WTC11 (cell line): ENCODE measurements around the gene ZDBF2. TPM values are rescaled to one million over a fixed set of nuclear protein-coding genes. Genes with fewer than 3 reads are reported as not detected.

Source experiments
- ATAC-seq: fragments of 200-7000 bp; cut with Tn5 transposase; 2 replicates; pipeline ENCODE4 v1.10.0; 2021; ENCODE audit warnings: mild to moderate bottlenecking, moderate library complexity
- CTCF ChIA-PET: fragments of 300-600 bp; sonication (Branson Sonifier 250); formaldehyde crosslinking; loops from one replicate; lab custom pipeline; 2021; ENCODE audit warnings: antibody characterized with exemption; lab: Charles Lee
- POLR2A ChIA-PET: fragments of 350-600 bp; sonication (Branson Sonifier 250); formaldehyde crosslinking; loops from one replicate; lab custom pipeline; 2021; ENCODE audit warnings: antibody characterized with exemption; lab: Charles Lee
- DNase-seq: peaks from one replicate; pipeline ENCODE4 v3.0.0; 2021; ENCODE audit warnings: low spot score
- H3K27ac Mint-ChIP-seq: 2 replicates; pipeline ENCODE4 v1.8.0; 2021; ENCODE audit warnings: mixed read lengths
- H3K27me3 Mint-ChIP-seq: 2 replicates; pipeline ENCODE4 v1.8.0; 2021; ENCODE audit warnings: low read depth, mild to moderate bottlenecking, moderate library complexity, mixed read lengths
- H3K36me3 Mint-ChIP-seq: 2 replicates; pipeline ENCODE4 v1.8.0; 2021; ENCODE audit warnings: mixed read lengths
- H3K4me1 Mint-ChIP-seq: 2 replicates; pipeline ENCODE4 v1.8.0; 2022; ENCODE audit warnings: mixed read lengths
- H3K4me3 Mint-ChIP-seq: 2 replicates; pipeline ENCODE4 v1.8.0; 2021; ENCODE audit warnings: mild to moderate bottlenecking, moderate library complexity, mixed read lengths
- H3K9me3 Mint-ChIP-seq: 2 replicates; pipeline ENCODE4 v1.8.0; 2021; ENCODE audit warnings: mixed read lengths
- CDX4 ChIP-seq: fragments of 250-450 bp; sonication (Bioruptor Pico); IDR thresholded peaks from 2 replicates; pipeline ENCODE4 v1.9.0; 2021; ENCODE audit warnings: moderate library complexity, mild to moderate bottlenecking, inconsistent platforms, borderline replicate concordance
- CREB1 ChIP-seq: sonication (generic); formaldehyde crosslinking; IDR thresholded peaks from 2 replicates; pipeline ENCODE4 v1.8.0; 2023; ENCODE audit warnings: mild to moderate bottlenecking, missing genetic modification reagents
- ERG ChIP-seq: fragments of 250-450 bp; sonication (Bioruptor Pico); IDR thresholded peaks from 2 replicates; pipeline ENCODE4 v1.8.0; 2021; ENCODE audit warnings: mild to moderate bottlenecking
- ETV6 ChIP-seq: sonication (generic); formaldehyde crosslinking; IDR thresholded peaks from 2 replicates; pipeline ENCODE4 v1.8.1; 2022; ENCODE audit warnings: mild to moderate bottlenecking, missing genetic modification reagents
- FOXJ3 ChIP-seq: sonication (generic); formaldehyde crosslinking; IDR thresholded peaks from 2 replicates; pipeline ENCODE4 v1.9.0; 2021; ENCODE audit warnings: missing genetic modification reagents, mild to moderate bottlenecking, borderline replicate concordance
- FOXP4 ChIP-seq: sonication (generic); formaldehyde crosslinking; IDR thresholded peaks from 2 replicates; pipeline ENCODE4 v1.8.0; 2022; ENCODE audit warnings: mild to moderate bottlenecking, missing genetic modification reagents
- GRHL2 ChIP-seq: fragments of 250-450 bp; sonication (Bioruptor Pico); IDR thresholded peaks from 2 replicates; pipeline ENCODE4 v1.8.0; 2022; ENCODE audit warnings: mild to moderate bottlenecking, moderate library complexity; ENCODE audit not compliant: insufficient replicate concordance, severe bottlenecking
- KAT7 ChIP-seq: sonication (generic); formaldehyde crosslinking; IDR thresholded peaks from 2 replicates; pipeline ENCODE4 v1.8.1; 2023; ENCODE audit warnings: missing genetic modification reagents, mild to moderate bottlenecking, borderline replicate concordance
- MAX ChIP-seq: sonication (generic); formaldehyde crosslinking; IDR thresholded peaks from 2 replicates; pipeline ENCODE4 v1.8.0; 2022; ENCODE audit warnings: mild to moderate bottlenecking, missing genetic modification reagents
- MLX ChIP-seq: sonication (generic); formaldehyde crosslinking; IDR thresholded peaks from 2 replicates; pipeline ENCODE4 v1.8.1; 2023; ENCODE audit warnings: mild to moderate bottlenecking, missing genetic modification reagents, moderate library complexity
- NFYB ChIP-seq: sonication (generic); formaldehyde crosslinking; conservative IDR thresholded peaks from 2 replicates; pipeline ENCODE4 v1.8.0; 2022; ENCODE audit warnings: low read depth, missing genetic modification reagents
- SMAD3 ChIP-seq: sonication (generic); formaldehyde crosslinking; IDR thresholded peaks from 2 replicates; pipeline ENCODE4 v1.8.0; 2022; ENCODE audit warnings: missing genetic modification reagents, mild to moderate bottlenecking, borderline replicate concordance
- SOX15 ChIP-seq: fragments of 250-450 bp; sonication (Bioruptor Pico); IDR thresholded peaks from 2 replicates; pipeline ENCODE4 v1.9.0; 2021; ENCODE audit warnings: mild to moderate bottlenecking
- TP53 ChIP-seq: sonication (generic); formaldehyde crosslinking; IDR thresholded peaks from 2 replicates; pipeline ENCODE4 v1.8.1; 2023; ENCODE audit warnings: mild to moderate bottlenecking, missing genetic modification reagents
- ZNF219 ChIP-seq: sonication (generic); formaldehyde crosslinking; IDR thresholded peaks from 2 replicates; pipeline ENCODE4 v1.8.0; 2023; ENCODE audit warnings: missing genetic modification reagents, mild to moderate bottlenecking, borderline replicate concordance
- ZNF232 ChIP-seq: sonication (generic); formaldehyde crosslinking; IDR thresholded peaks from 2 replicates; pipeline ENCODE4 v1.8.0; 2022; ENCODE audit warnings: mild to moderate bottlenecking, missing genetic modification reagents
- ZNF263 ChIP-seq: sonication (generic); formaldehyde crosslinking; IDR thresholded peaks from 2 replicates; pipeline ENCODE4 v1.8.1; 2022; ENCODE audit warnings: low read depth, mild to moderate bottlenecking, moderate library complexity, missing genetic modification reagents
- ZNF317 ChIP-seq: sonication (generic); formaldehyde crosslinking; IDR thresholded peaks from 2 replicates; pipeline ENCODE4 v1.8.1; 2023; ENCODE audit warnings: low read depth, mild to moderate bottlenecking, moderate library complexity, missing genetic modification reagents, borderline replicate concordance
- ZNF416 ChIP-seq: fragments of 250-450 bp; sonication (Bioruptor Pico); IDR thresholded peaks from 2 replicates; pipeline ENCODE4 v1.9.0; 2021; ENCODE audit warnings: mild to moderate bottlenecking, inconsistent platforms
- ZNF423 ChIP-seq: fragments of 250-450 bp; sonication (Bioruptor Pico); IDR thresholded peaks from 2 replicates; pipeline ENCODE4 v2.1.2; 2022; ENCODE audit warnings: mild to moderate bottlenecking, moderate library complexity
- ZNF425 ChIP-seq: fragments of 250-450 bp; sonication (Bioruptor Pico); conservative IDR thresholded peaks from 2 replicates; pipeline ENCODE4 v1.9.0; 2021; ENCODE audit warnings: mild to moderate bottlenecking
- ZNF532 ChIP-seq: fragments of 250-450 bp; sonication (Bioruptor Pico); IDR thresholded peaks from 2 replicates; pipeline ENCODE4 v1.9.0; 2021; ENCODE audit warnings: mild to moderate bottlenecking, borderline replicate concordance
- ZSCAN18 ChIP-seq: fragments of 250-450 bp; sonication (Bioruptor Pico); IDR thresholded peaks from 2 replicates; pipeline ENCODE4 v2.1.2; 2022; ENCODE audit warnings: mild to moderate bottlenecking, moderate library complexity
- total RNA-seq: library from RNA; stranded (reverse); gene quantifications from 3 replicates; pipeline ENCODE4 v1.2.3, GENCODE V29; 2021

ZDBF2 gene
- total RNA-seq, 1 experiment from 2014 or later, result 16.0 TPM

GRCh38 chr2:206337956-206338355 lies 63.5 kb downstream of the ZDBF2 start:
- Mint-ChIP-seq H3K4me1 (no peaks in the 10 kb centered on the region), H3K36me3 (no peaks in the 10 kb centered on the region), H3K4me3 (no peak overlapping the region)
- no peak for DNase-seq
- no peak for TF ChIP-seq ZNF219 (CRISPR knock-in tag)
- no peak for TF ChIP-seq CDX4
- no peak for TF ChIP-seq ZNF263 (CRISPR knock-in tag)
- no peak for TF ChIP-seq MAX (CRISPR knock-in tag)
- no peak for TF ChIP-seq TP53 (CRISPR knock-in tag)
- no peak for TF ChIP-seq MLX (CRISPR knock-in tag)
- no peak for TF ChIP-seq ZSCAN18
- no peak for TF ChIP-seq ZNF423 (CRISPR knock-in tag)
- no peak for TF ChIP-seq FOXJ3 (CRISPR knock-in tag)
- TF ChIP-seq NFYB, result no peak
- no peak for TF ChIP-seq SMAD3 (CRISPR knock-in tag)
- TF ChIP-seq, all 79 proteins: peak for 0
- ChIA-PET CTCF (no interaction called here), POLR2A (interaction anchor here (0.5 kb wide), 1 partner anchor 62 kb away, joined by 3 read pairs; no protein-coding TSS in a partner anchor)
- peaks cover 1% of the 10 kb centered on the region; the same call in 1 of the 2 replicates for H3K9me3 Mint-ChIP-seq
- no peak overlapping the region for H3K27ac Mint-ChIP-seq
- H3K27me3 Mint-ChIP-seq, result no peaks in the 10 kb centered on the region
- no peak for ATAC-seq

- DNase-seq, result no peak
- no peak for TF ChIP-seq FOXP4 (CRISPR knock-in tag)
- no peak for TF ChIP-seq SOX15 (CRISPR knock-in tag)
- no peak for TF ChIP-seq ZNF425 (CRISPR knock-in tag)
- TF ChIP-seq ZNF219 (CRISPR knock-in tag), result no peak
- no peak for TF ChIP-seq CREB1 (CRISPR knock-in tag)
- TF ChIP-seq GRHL2 (CRISPR knock-in tag), result no peak
- no peak for TF ChIP-seq ZNF416 (CRISPR knock-in tag)
- no peak for TF ChIP-seq ZNF317 (CRISPR knock-in tag)
- no peak for TF ChIP-seq KAT7 (CRISPR knock-in tag)
- no peak for TF ChIP-seq ZNF532 (CRISPR knock-in tag)
- TF ChIP-seq ETV6 (CRISPR knock-in tag), result no peak
- TF ChIP-seq ERG (CRISPR knock-in tag), result no peak
- no peak for TF ChIP-seq ZNF232
- H3K36me3 Mint-ChIP-seq, result peaks cover 14% of the 10 kb centered on the region
- no peaks in the 10 kb centered on the region for H3K4me1 Mint-ChIP-seq
- peaks cover 27% of the 10 kb centered on the region for H3K9me3 Mint-ChIP-seq
- no peak overlapping the region for H3K4me3 Mint-ChIP-seq
- H3K27ac Mint-ChIP-seq, result no peak overlapping the region
- ChIA-PET CTCF (no interaction called here), POLR2A (no interaction called here)
- ATAC-seq, result no peak
- H3K27me3 Mint-ChIP-seq, result no peaks in the 10 kb centered on the region; the same call in 1 of the 2 replicates
These were observed 66.9 kb downstream of the ZDBF2 start for GRCh38 chr2:206341396-206341795.
